ENCODE data around the gene PARN.

The PARN gene

GRCh38 chr16:14496786-14497185 lies 133.3 kb downstream of the PARN start:
- no peak for DNase-seq

- no peak for DNase-seq
Measured at GRCh38 chr16:14496047-14496770, 133.9 kb downstream of the PARN start.

GRCh38 chr16:14495213-14496046 lies 134.6 kb downstream of the PARN start:
- no peak for DNase-seq

- no peak for DNase-seq
Measured at GRCh38 chr16:14494396-14494966, 135.6 kb downstream of the PARN start.

GRCh38 chr16:14493791-14494190 lies 136.3 kb downstream of the PARN start:
- DNase-seq = no peak

- DNase-seq = no peak
Measured at GRCh38 chr16:14492614-14493013, 137.4 kb downstream of the PARN start.

GRCh38 chr16:14491861-14492529 lies 138.1 kb downstream of the PARN start:
- no peak for DNase-seq

GRCh38 chr16:14490235-14490634 lies 139.8 kb downstream of the PARN start:
- no peak for DNase-seq

- DNase-seq = no peak
Measured at GRCh38 chr16:14489460-14489859, 140.6 kb downstream of the PARN start.

GRCh38 chr16:14487579-14487978 lies 142.5 kb downstream of the PARN start:
- no peak for DNase-seq

- DNase-seq = no peak
Measured at GRCh38 chr16:14486520-14487303, 143.3 kb downstream of the PARN start.

- DNase-seq = no peak
Measured at GRCh38 chr16:14485811-14486519, 144.1 kb downstream of the PARN start.

- DNase-seq = no peak
Measured at GRCh38 chr16:14485121-14485551, 144.9 kb downstream of the PARN start.

- DNase-seq = no peak
Measured at GRCh38 chr16:14483819-14484385, 146.2 kb downstream of the PARN start.

GRCh38 chr16:14476183-14476582 lies 153.9 kb downstream of the PARN start:
- no peak for DNase-seq

GRCh38 chr16:14475370-14476139 lies 154.5 kb downstream of the PARN start:
- no peak for DNase-seq

GRCh38 chr16:14473488-14473887 lies 156.6 kb downstream of the PARN start:
- DNase-seq = no peak

- no peak for DNase-seq
Measured at GRCh38 chr16:14472357-14472756, 157.7 kb downstream of the PARN start.

- DNase-seq = no peak
Measured at GRCh38 chr16:14470788-14471187, 159.3 kb downstream of the PARN start.

- DNase-seq = no peak
Measured at GRCh38 chr16:14465799-14466198, 164.3 kb downstream of the PARN start.

GRCh38 chr16:14464796-14465195 lies 165.3 kb downstream of the PARN start:
- no peak for DNase-seq
